Smooth muscle cell of the brain vasculature (primary cell): Measurements from ENCODE around the gene MCM3AP.
"Not testable (repeated sequence)": the region's sequence is repeated elsewhere in the genome, so short reads cannot be mapped to it uniquely, and the experiment has no call there.

Experiments used
- DNase-seq: peaks from one replicate; pipeline ENCODE4 v3.0.0-alpha.2; 2012; ENCODE audit warnings: low read depth, low spot score

MCM3AP gene

GRCh38 chr21:46205166-46205565 lies 80.2 kb downstream of the MCM3AP start:
- no peak for DNase-seq

DNA sequence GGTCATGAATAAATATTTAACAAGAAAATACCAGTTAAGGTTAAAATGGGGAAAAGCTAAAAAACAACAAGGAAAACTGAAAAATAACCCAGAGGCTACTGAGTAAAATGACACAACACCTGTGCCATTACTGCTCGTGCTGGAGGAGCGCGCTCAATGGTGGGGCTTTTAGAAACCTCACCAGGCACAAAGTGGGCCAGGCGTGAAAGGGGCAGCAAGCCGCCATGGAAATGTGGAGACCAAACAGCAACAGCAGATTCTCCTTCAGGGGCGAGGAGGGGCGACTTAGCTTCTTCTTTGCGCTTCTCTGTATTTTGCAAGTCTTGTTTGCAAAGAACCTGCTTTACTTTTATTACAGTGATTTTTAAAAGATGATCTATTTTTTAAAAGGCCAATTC lies 82.2 kb downstream of the MCM3AP start:
- DNase-seq = no peak

GRCh38 chr21:46202592-46203202 lies 82.7 kb downstream of the MCM3AP start:
- DNase-seq = no peak

DNA sequence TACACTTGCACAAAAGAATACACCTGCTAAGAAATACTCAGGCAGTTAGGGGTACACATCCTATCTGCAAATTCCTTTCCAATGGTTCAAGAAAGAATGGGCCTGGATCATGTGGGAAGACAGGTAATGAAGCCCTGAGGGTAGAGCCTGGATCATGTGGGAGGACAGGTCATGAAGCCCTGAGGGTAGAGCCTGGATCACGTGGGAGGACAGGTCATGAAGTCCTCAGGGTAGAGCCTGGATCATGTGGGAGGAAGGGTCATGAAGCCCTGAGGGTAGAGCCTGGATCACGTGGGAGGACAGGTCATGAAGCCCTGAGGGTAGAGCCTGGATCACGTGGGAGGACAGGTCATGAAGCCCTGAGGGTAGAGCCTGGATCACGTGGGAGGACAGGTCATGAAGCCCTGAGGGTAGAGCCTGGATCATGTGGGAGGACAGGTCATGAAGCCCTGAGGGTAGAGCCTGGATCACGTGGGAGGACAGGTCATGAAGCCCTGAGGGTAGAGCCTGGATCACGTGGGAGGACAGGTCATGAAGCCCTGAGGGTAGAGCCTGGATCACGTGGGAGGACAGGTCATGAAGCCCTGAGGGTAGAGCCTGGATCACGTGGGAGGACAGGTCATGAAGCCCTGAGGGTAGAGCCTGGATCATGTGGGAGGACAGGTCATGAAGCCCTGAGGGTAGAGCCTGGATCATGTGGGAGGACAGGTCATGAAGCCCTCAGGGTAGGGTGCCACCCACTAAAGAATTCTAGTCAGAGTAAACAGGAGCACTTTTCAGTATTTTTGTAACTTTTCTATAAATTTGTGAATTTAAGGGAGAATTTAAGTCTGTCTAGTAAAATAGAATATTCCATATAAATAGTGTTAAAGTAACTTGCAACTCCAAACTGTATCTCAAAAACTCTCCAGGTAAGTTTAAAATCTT lies 84.3 kb downstream of the MCM3AP start:
- not testable (repeated sequence) for DNase-seq

GRCh38 chr21:46199436-46200373 lies 85.7 kb downstream of the MCM3AP start:
- no peak for DNase-seq

GRCh38 chr21:46196733-46197132 lies 88.7 kb downstream of the MCM3AP start:
- no peak for DNase-seq

- no peak for DNase-seq
Observed at GRCh38 chr21:46195595-46196195, 89.7 kb downstream of the MCM3AP start.

GRCh38 chr21:46194374-46195334 lies 90.8 kb downstream of the MCM3AP start:
- DNase-seq = no peak

DNA sequence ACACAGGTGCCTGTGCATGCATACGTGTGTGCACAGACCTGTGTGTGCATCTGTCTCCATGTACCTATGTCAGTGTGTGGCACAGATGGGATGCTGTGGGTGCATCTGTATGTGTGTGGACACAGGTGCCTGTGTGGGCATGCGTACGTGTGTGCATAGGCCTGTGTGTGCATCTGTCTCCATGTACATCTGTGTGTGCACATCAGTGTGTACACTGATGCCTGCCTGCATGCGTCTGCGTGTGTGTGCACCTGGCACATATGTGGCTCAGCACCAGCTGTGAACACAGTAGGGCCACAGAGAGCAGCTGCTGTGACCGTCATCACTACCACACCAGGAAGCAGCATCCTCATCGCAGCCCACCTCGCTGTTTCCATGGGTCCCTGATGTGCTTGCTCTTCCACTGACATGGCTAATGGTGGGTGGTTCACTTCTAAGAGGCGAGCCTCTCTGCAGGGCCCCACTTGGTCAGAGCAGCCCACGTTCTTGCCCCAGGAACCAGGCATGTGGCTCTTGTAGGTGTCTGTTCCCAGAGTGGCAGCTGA lies 91.5 kb downstream of the MCM3AP start:
- DNase-seq = no peak

DNA sequence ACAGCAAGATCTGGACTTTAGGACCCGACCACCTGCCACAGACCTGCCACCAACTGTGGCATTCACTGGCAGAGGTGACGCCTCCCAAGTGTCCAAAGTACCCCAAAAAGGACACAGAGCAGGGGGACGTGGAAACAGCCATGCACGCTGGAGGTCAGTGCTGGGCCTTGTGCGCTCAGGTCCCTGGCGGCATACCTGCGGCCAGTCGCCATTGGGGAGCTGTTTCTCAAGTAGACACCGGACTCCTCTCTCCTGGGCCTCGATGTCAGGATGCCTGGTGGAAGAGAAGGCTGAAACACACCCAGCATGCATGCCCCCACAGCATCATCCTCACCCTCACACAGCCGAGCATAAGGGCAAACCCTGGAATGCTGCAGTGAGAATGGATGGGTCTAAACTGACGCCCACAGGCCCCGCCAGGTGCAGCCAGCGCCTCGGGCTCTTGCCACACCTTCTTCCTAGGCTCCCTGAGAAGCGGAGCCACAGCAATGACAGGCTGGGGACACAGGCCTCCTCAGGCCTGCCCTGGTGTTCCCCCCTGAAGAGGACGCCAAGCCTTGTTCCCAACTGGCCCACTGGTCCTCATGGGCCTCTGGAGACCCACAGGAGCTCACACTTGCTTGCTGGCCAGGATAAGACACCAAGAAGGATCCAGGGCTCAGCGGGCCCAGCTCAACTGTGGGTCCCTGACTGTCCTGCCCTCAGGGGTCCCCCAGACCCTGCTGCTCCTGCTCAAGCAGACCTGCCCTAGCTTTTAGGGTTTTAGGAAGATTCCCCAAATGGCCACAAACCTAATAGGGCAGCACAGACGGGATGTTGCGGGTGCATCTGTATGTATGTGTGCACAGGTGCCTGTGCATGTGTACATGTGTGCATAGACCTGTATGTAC lies 93.5 kb downstream of the MCM3AP start:
- DNase-seq = no peak

GRCh38 chr21:46191257-46191685 lies 94.1 kb downstream of the MCM3AP start:
- DNase-seq = peak; percentile 36

DNA sequence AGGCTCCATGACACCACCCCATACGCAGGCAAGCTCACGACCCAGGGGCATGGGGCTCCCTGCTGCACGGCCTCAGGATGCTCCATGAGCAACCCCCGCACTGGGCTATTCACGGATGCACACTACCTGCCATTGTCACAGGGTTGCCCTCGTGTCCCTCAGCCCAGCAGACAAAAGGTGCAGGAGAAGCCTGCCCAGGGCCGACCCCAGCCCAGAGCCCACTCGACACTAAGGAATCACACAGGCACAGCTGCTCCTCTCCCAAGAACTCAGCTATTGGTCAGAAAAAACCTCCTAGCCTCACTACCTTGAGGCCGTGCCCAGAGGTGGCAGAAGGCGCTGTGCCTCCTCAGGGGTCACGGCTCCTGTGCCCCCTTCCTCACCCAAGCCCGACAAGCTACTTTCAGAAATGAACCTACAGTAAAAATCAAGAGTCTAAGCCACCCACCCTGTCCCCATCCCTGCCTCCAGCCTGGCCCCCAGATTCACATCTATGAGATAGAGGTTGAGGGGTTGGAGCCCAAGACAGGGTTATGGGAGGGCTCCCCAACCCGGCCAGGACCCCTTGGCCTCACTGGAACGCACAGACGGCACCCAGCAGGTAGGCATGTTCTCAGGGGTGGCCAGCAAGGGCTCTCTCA lies 94.8 kb downstream of the MCM3AP start:
- DNase-seq = no peak

DNA sequence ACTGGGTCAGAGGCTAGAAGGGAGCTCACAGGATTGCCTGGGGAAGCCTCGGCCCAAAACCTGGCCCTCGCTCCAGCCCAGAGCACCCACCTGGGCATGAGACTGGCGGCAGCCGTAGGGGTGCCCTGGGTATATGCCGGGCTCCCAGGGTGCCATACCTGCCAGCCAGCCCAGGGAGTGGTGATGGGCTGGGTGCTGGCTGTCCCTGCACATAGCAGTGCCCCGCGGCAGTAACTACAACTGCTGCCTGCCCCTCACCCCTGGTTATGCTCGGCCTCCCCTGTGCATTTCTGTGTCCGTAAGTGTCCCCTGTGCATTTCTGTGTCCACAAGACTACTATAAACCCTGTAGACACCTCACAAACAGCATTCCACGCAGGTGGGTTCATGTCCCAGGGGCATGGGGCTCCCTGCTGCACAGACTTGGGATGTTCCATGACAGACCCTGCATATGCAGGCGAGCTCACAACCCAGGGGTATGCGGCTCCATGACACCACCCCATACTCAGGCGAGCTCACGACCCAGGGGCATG lies 95.4 kb downstream of the MCM3AP start:
- no peak for DNase-seq

- peak; percentile 36 for DNase-seq
Observed at GRCh38 chr21:46189213-46189958, 96.0 kb downstream of the MCM3AP start.

DNA sequence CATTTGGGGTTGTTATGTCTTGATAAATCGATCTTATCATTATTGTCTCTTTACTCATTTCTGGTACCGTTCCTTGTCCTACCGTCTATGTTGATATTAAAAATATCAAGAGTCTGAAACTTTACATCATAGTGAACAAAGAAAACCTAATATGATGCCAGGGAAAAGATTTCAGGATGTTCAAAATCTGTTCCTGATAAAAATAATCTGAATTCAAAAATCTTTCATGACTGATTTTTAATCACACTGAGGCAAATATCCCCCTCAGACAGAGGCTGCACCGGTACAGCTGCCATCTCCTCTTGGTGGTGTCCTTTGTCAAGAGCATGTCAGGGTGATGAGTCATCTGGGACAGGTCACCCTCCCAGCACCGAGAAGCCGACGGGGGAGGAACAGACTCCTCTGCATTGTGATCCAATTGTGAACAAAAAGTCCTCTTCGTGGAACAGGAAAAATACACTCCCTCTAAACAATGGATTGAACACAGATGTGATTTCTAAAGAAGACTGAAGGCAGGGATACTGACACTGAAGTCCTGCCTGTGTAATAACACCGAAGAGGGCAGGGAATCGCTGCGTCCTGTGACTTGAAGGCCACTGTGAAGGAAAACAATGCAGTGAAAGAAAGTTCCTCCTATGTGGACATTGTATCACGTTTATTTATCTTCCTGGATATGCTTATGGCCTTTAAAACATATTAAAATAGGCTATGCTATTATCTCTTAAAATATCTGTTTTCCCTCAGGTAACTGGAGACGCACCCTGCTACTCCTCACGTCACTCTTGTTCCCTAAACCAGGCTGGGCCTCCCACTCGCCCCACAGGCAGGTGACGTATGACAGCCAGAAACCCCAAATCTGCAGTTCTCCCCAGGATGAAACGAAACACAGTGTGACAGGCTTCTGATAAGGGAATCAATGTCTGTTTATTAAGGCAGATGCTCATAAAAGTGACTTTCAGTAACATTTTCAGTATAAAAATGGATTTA lies 96.9 kb downstream of the MCM3AP start:
- DNase-seq = peak; percentile 24

DNA sequence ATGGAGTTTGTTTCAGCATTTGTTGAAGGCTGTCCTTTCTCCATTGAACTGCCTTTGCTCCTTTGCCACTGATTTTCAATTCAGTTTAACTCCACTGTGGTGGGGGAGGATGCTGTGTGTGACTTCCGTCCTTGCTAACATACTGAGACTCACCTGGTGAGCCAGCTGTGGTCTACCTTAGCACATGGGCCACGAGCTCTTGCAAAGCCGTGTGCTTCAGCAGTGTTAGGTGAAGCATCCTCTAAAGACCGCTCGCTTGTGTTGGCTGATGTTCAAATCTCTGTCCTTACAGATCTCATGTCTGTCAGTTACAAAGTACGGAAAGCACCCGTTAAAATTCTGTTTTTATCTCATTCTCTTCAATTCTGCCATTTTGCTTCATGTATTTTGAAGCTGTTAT lies 97.6 kb downstream of the MCM3AP start:
- DNase-seq = no peak
